ENCODE measurements around the gene BBS5. TPM values are rescaled to one million over a fixed set of nuclear protein-coding genes. Genes with fewer than 3 reads are reported as not detected.

The BBS5 gene
- total RNA-seq, 1 experiment from 2014 or later = 4.6 TPM

GRCh38 chr2:169439900-169440299 is 39.4 kb upstream of the BBS5 start:
- H2AFZ ChIP-seq (ENCODE audit: low read depth, low read length, poor library complexity, severe bottlenecking) = no peak overlapping the region
- ChIA-PET CTCF (interaction anchor here (1.3 kb wide), 1 partner anchor 12 kb away, joined by 3 read pairs; no protein-coding TSS in a partner anchor), POLR2A (no interaction called here), RAD21 (ENCODE audit: low non-redundant PET in 1 of 2, low total read pairs in 2 of 2, uncharacterized antibody in 2 of 2, unreplicated experiment in 2 of 2) (no interaction called here)
- no peaks in the 10 kb centered on the region for H3K9me2 ChIP-seq (ENCODE audit: insufficient read depth)
- intact Hi-C loops (cut with micrococcal nuclease) = loop anchor here (10.0 kb wide), 2 partner anchors 795 to 945 kb away; no protein-coding TSS in a partner anchor
- no peaks in the 10 kb centered on the region for H4K20me1 ChIP-seq (ENCODE audit: insufficient read depth)
- H3K79me2 ChIP-seq (ENCODE audit: insufficient read depth, low read length) = no peaks in the 10 kb centered on the region
- no TSS peak for BruUV-seq (replicated peaks)
- no peak overlapping the region for H3K4me2 ChIP-seq (ENCODE audit: low read length)
- TF ChIP-seq JUND (IDR thresholded peaks at IDR 0.05) = no peak
- TF ChIP-seq SP1 (IDR thresholded peaks at IDR 0.05; ENCODE audit: low read depth) = no peak
- no peak for TF ChIP-seq REST (IDR thresholded peaks at IDR 0.05; ENCODE audit: low read depth)
- no peak for TF ChIP-seq CEBPB (IDR thresholded peaks at IDR 0.05; ENCODE audit: low read depth)
- TF ChIP-seq POLR2AphosphoS5 (IDR thresholded peaks at IDR 0.05; ENCODE audit: low read depth, low read length) = no peak
- no peak for TF ChIP-seq ELF1 (IDR thresholded peaks at IDR 0.05; ENCODE audit: borderline replicate concordance, low read depth)
- no peak for TF ChIP-seq CBX3 (IDR thresholded peaks at IDR 0.05; ENCODE audit: low read depth)
- TF ChIP-seq ZBTB33 (IDR thresholded peaks at IDR 0.05; ENCODE audit: extremely low read depth, insufficient replicate concordance, low read length) = no peak
- no peak for TF ChIP-seq ATF3 (IDR thresholded peaks at IDR 0.05)
- TF ChIP-seq EGR1 (IDR thresholded peaks at IDR 0.05; ENCODE audit: low read depth) = no peak
- TF ChIP-seq SIN3A (IDR thresholded peaks at IDR 0.05; ENCODE audit: low read depth) = no peak
- TF ChIP-seq FOSL1 (IDR thresholded peaks at IDR 0.05; ENCODE audit: low read depth) = no peak
- no peak for TF ChIP-seq CTCF (IDR thresholded peaks at IDR 0.05 in 2 of 3, conservative IDR thresholded peaks at IDR 0.05 in 1 of 3; ENCODE audit: borderline replicate concordance in 1 of 3, insufficient read depth in 1 of 3, low read depth in 2 of 3, low read length in 2 of 3)
- TF ChIP-seq RAD21 (IDR thresholded peaks at IDR 0.05; ENCODE audit: low read depth) = no peak
- no peak for TF ChIP-seq POLR2A (IDR thresholded peaks at IDR 0.05; ENCODE audit: borderline replicate concordance, extremely low read depth, insufficient read depth, insufficient read length)
- no peak for TF ChIP-seq SRF (IDR thresholded peaks at IDR 0.05; ENCODE audit: low read depth)
- no peak for TF ChIP-seq EZH2phosphoT487 (IDR thresholded peaks at IDR 0.05; ENCODE audit: borderline replicate concordance)
- TF ChIP-seq MAX (IDR thresholded peaks at IDR 0.05) = no peak
- no peaks in the 10 kb centered on the region for H3K36me3 ChIP-seq (ENCODE audit: control insufficient read depth in 1 of 2, insufficient read depth in 2 of 2, low read length in 2 of 2)
- no peak overlapping the region for H3K4me3 ChIP-seq (replicated peaks in 1 of 2; ENCODE audit: low read depth in 1 of 2, low read length in 2 of 2)
- no peak for DNase-seq (ENCODE audit: low read depth, low spot score)
- no peak overlapping the region for H3K27ac ChIP-seq (ENCODE audit: low read depth, low read length)
- H3K9ac ChIP-seq (ENCODE audit: low read length) = no peak overlapping the region
- H3K9me3 ChIP-seq (ENCODE audit: control insufficient read depth in 1 of 2, insufficient read depth in 1 of 2, low read depth in 1 of 2, low read length in 2 of 2) = no peaks in the 10 kb centered on the region
- H3K4me1 ChIP-seq (ENCODE audit: control insufficient read depth in 1 of 2, insufficient read depth in 2 of 2, low read length in 2 of 2) = no peaks in the 10 kb centered on the region
- no peak for ATAC-seq
- H3K27me3 ChIP-seq (ENCODE audit: insufficient read depth, low read length) = peaks cover 3% of the 10 kb centered on the region; the same call in 1 of the 2 replicates

Measured in HCT116 (cell line).